K562 (cell line): ENCODE measurements around the gene MFAP3. TPM values are rescaled to one million over a fixed set of nuclear protein-coding genes. Genes with fewer than 3 reads are reported as not detected.

ENCODE experiments used
- ATAC-seq: fragments of 200-7000 bp; cut with Tn5 transposase; 3 replicates; pipeline ENCODE4 v1.9.1; 2020; ENCODE audit warnings: moderate library complexity
- BruUV-seq: library from RNA; stranded (reverse); fragments of 400-500 nt; replicated peaks from 2 replicates; lab custom pipeline; 2021; lab: Mats Ljungman, UMichigan
- CTCF ChIA-PET: fragments of 300-600 bp; formaldehyde crosslinking; extraction: SDS; loops from one replicate; lab custom pipeline; 2021; ENCODE audit warnings: low intra/inter-chr PET ratio; lab: Yijun Ruan, JAX
- POLR2A ChIA-PET: fragments of 300-600, 350-650 bp; sonication (Branson Sonifier 250); formaldehyde crosslinking; extraction: SDS; loops from one replicate; lab custom pipeline; 2021; ENCODE audit warnings: antibody characterized with exemption, inconsistent platforms; lab: Yijun Ruan, JAX
- DNase-seq, 4 experiments: peaks; one replicate each; pipeline versions ENCODE4 v3.0.0 to v3.0.0-alpha.2; 2011 to 2018; ENCODE audit warnings: low spot score in 3 of 4, mixed read lengths in 3 of 4; ENCODE audit errors: extremely low read depth in 1 of 4
- FAIRE-seq: peaks from 2 replicates; lab custom pipeline; 2011; peaks lifted over from hg19 to GRCh38; lab: Jason Lieb, UNC
- H2AFZ ChIP-seq: 2 replicates; pipeline ENCODE4 v1.6.0; 2011; ENCODE audit warnings: low read depth, low read length, control low read depth, inconsistent platforms
- H3K27ac ChIP-seq: fragments of 200-600 bp; 3 replicates; pipeline ENCODE4 v1.8.0; 2011; ENCODE audit warnings: low read depth, mild to moderate bottlenecking, control low read depth, inconsistent platforms, low read length, moderate library complexity, mixed read lengths; ENCODE audit errors: extremely low read depth
- H3K27me3 ChIP-seq, 2 experiments: fragments of 300-600 bp in 1 of 2; 2 replicates in 1 of 2; 3 replicates in 1 of 2; pipeline versions ENCODE4 v1.6.0 to v1.8.0; 2011; ENCODE audit warnings: inconsistent platforms in 2 of 2, low read length in 2 of 2, mild to moderate bottlenecking in 1 of 2, mixed read lengths in 1 of 2, moderate library complexity in 1 of 2; ENCODE audit not compliant: control insufficient read depth in 2 of 2, insufficient read depth in 2 of 2
- H3K36me3 ChIP-seq: fragments of 300-600 bp; 3 replicates; pipeline ENCODE4 v1.8.0; 2011; ENCODE audit warnings: mild to moderate bottlenecking, low read length, inconsistent platforms; ENCODE audit not compliant: control insufficient read depth, insufficient read depth
- H3K4me1 ChIP-seq, 2 experiments: fragments of 200-600 bp in 1 of 2; replicated peaks in 1 of 2; 2 replicates in 1 of 2; 3 replicates in 1 of 2; pipeline versions ENCODE4 v1.5.1 to v1.8.0; 2011; ENCODE audit warnings: inconsistent platforms in 2 of 2, low read length in 2 of 2, mild to moderate bottlenecking in 1 of 2, mixed read lengths in 1 of 2, moderate library complexity in 1 of 2; ENCODE audit not compliant: control insufficient read depth in 2 of 2, insufficient read depth in 2 of 2
- H3K4me2 ChIP-seq: 2 replicates; pipeline ENCODE4 v1.6.1; 2011; ENCODE audit warnings: low read length, control low read depth, inconsistent platforms, mixed read lengths; ENCODE audit not compliant: insufficient read depth
- H3K4me3 ChIP-seq: fragments of 200-600 bp; sonication (generic), shearing (Covaris generic); 2 replicates; pipeline ENCODE4 v1.5.1; 2016; ENCODE audit warnings: control low read depth, inconsistent platforms
- H3K79me2 ChIP-seq: fragments of 200-600 bp; 3 replicates; pipeline ENCODE4 v1.8.0; 2011; ENCODE audit warnings: low read length, inconsistent platforms; ENCODE audit not compliant: control insufficient read depth, insufficient read depth
- H3K9ac ChIP-seq, 2 experiments: 2 replicates each; pipeline versions ENCODE4 v1.6.0 to v1.6.1; 2011; ENCODE audit warnings: low read depth in 2 of 2, low read length in 2 of 2, control low read depth in 1 of 2, inconsistent platforms in 1 of 2, mild to moderate bottlenecking in 1 of 2, mixed read lengths in 1 of 2; ENCODE audit not compliant: insufficient read depth in 1 of 2
- H3K9me1 ChIP-seq: one replicate; pipeline ENCODE4 v1.6.0; 2011; ENCODE audit warnings: inconsistent platforms, mild to moderate bottlenecking, low read length, moderate library complexity; ENCODE audit not compliant: control insufficient read depth, insufficient read depth
- H3K9me3 ChIP-seq: replicated peaks from 2 replicates; pipeline ENCODE4 v1.5.1; 2011; ENCODE audit warnings: low read depth, low read length, inconsistent platforms; ENCODE audit not compliant: control insufficient read depth, insufficient read depth
- H4K20me1 ChIP-seq: replicated peaks from 2 replicates; pipeline ENCODE4 v1.6.1; 2011; ENCODE audit warnings: low read length, inconsistent platforms, mixed read lengths; ENCODE audit not compliant: control insufficient read depth, insufficient read depth
- CEBPB ChIP-seq: fragments of 450-650 bp; IDR thresholded peaks from 2 replicates; pipeline ENCODE4 v1.6.1; 2016; ENCODE audit warnings: missing genetic modification characterization, missing compliant biosample characterization
- CHD2 ChIP-seq: IDR thresholded peaks from 2 replicates; pipeline ENCODE4 v1.6.1; 2011; ENCODE audit warnings: low read depth, low read length
- HNRNPLL ChIP-seq: fragments of 200-400 bp; formaldehyde crosslinking; IDR thresholded peaks from 2 replicates; pipeline ENCODE4 v1.6.1; 2017; ENCODE audit warnings: low read length, low read depth, mild to moderate bottlenecking; ENCODE audit not compliant: poor library complexity, severe bottlenecking
- SMARCE1 ChIP-seq: fragments of 450-650 bp; IDR thresholded peaks from 2 replicates; pipeline ENCODE4 v1.7.1; 2016; ENCODE audit warnings: mild to moderate bottlenecking
- ZBTB12 ChIP-seq: fragments of 250-450 bp; sonication (Bioruptor Pico); IDR thresholded peaks from 2 replicates; pipeline ENCODE4 v1.4.0; 2020
- ZEB2 ChIP-seq: fragments of 450-650 bp; IDR thresholded peaks from 2 replicates; pipeline ENCODE4 v1.6.1; 2016
- WGBS: fragments of 100-300 bp; shearing (Covaris generic); methylation state at CpG from one replicate; pipeline ENCODE4 v1.1.6; 2016; ENCODE audit warnings: low coverage, mixed read lengths; ENCODE audit not compliant: insufficient coverage; ENCODE audit errors: missing lambda C conversion rate; 5-methylcytosine and 5-hydroxymethylcytosine counted together
- in situ Hi-C: fragments of 300-500 bp; cut with MboI; formaldehyde crosslinking; loops from 4 replicates; pipeline ENCODE4 v1.15.0; 2018; ENCODE audit warnings: inconsistent platforms, mixed read lengths
- intact Hi-C: fragments of 100-400 bp; cut with micrococcal nuclease; formaldehyde crosslinking; loops from 2 replicates; pipeline ENCODE4 v1.14.2; 2022
- polyA plus RNA-seq, 8 experiments: library from polyadenylated mRNA; depleted of rRNA in 4 of 8; stranded (reverse) in 5 of 8; unstranded in 3 of 8; fragments of >200 nt; fragmentation: Nextera tagmentation in 2 of 8; fragmentation: Illumina TruSeq in 1 of 8; extraction: Ambion mirVana in 2 of 8; extraction: Trizol in 1 of 8; gene quantifications; 2 replicates each; pipeline versions ENCODE4 v1.2.1 to v1.2.3, GENCODE V29; 2011 to 2014; ENCODE audit warnings: inconsistent platforms in 1 of 8, missing spikeins in 1 of 8
- total RNA-seq, 7 experiments: library from RNA; depleted of rRNA in 6 of 7; stranded (reverse); fragments of >200 nt in 6 of 7; fragmentation: Illumina TruSeq in 2 of 7; extraction: Trizol in 2 of 7; gene quantifications; 2 replicates each; pipeline versions ENCODE4 v1.2.1 to v1.2.3, GENCODE V29; 2011 to 2021; ENCODE audit warnings: low replicate concordance in 1 of 7
- TF ChIP-seq, protein P1 (sequence below): sonication (generic); formaldehyde crosslinking; IDR thresholded peaks from 2 replicates; pipeline ENCODE4 v1.8.0; 2023; ENCODE audit warnings: missing genetic modification reagents, mild to moderate bottlenecking, borderline replicate concordance

MFAP3 gene
- total and polyA plus RNA-seq, 9 of the 15 experiments (the other 6 are each of a cell fraction or from before 2014, with no cell fraction given): 9.5 to 39.1 (median 20.7) TPM

DNA sequence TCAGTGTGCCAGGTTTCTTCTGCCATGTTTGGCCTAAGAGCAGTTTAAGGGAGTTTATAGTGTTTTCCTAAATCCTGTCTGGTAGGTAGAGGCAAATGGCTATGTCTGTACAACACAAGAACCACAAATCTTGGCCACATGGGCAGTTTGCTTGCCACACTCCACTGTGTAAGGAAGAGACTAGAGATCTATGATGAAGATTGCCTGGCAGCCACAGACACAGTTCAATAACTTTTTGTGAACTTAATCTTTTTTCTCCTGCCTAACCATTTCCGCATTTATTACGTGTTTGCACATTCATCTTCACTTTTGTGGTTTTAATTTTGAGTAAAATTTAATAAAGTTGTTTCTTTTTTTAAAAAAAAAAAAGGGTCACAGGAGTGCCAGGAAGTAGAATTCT lies 5.8 kb downstream of the MFAP3 start:
- FAIRE-seq: no peak
- Histone ChIP-seq H3K36me3 (peaks cover 22% of the 10 kb centered on the region; the same call in 1 of the 3 replicates), H4K20me1 (peaks cover 6% of the 10 kb centered on the region; the same call in 1 of the 2 replicates), H3K9me1 (no peaks in the 10 kb centered on the region), H3K27ac (no peak overlapping the region), H3K4me3 (no peak overlapping the region), H3K9me3 (no peaks in the 10 kb centered on the region), H2AFZ (no peak overlapping the region), H3K4me1 (no peaks in the 10 kb centered on the region)
- TF ChIP-seq SMARCE1 (no peak), CHD2 (no peak), CEBPB (tag) (no peak), ZBTB12 (no peak), HNRNPLL (no peak), ZEB2 (no peak)
- TF ChIP-seq, protein P1, sequence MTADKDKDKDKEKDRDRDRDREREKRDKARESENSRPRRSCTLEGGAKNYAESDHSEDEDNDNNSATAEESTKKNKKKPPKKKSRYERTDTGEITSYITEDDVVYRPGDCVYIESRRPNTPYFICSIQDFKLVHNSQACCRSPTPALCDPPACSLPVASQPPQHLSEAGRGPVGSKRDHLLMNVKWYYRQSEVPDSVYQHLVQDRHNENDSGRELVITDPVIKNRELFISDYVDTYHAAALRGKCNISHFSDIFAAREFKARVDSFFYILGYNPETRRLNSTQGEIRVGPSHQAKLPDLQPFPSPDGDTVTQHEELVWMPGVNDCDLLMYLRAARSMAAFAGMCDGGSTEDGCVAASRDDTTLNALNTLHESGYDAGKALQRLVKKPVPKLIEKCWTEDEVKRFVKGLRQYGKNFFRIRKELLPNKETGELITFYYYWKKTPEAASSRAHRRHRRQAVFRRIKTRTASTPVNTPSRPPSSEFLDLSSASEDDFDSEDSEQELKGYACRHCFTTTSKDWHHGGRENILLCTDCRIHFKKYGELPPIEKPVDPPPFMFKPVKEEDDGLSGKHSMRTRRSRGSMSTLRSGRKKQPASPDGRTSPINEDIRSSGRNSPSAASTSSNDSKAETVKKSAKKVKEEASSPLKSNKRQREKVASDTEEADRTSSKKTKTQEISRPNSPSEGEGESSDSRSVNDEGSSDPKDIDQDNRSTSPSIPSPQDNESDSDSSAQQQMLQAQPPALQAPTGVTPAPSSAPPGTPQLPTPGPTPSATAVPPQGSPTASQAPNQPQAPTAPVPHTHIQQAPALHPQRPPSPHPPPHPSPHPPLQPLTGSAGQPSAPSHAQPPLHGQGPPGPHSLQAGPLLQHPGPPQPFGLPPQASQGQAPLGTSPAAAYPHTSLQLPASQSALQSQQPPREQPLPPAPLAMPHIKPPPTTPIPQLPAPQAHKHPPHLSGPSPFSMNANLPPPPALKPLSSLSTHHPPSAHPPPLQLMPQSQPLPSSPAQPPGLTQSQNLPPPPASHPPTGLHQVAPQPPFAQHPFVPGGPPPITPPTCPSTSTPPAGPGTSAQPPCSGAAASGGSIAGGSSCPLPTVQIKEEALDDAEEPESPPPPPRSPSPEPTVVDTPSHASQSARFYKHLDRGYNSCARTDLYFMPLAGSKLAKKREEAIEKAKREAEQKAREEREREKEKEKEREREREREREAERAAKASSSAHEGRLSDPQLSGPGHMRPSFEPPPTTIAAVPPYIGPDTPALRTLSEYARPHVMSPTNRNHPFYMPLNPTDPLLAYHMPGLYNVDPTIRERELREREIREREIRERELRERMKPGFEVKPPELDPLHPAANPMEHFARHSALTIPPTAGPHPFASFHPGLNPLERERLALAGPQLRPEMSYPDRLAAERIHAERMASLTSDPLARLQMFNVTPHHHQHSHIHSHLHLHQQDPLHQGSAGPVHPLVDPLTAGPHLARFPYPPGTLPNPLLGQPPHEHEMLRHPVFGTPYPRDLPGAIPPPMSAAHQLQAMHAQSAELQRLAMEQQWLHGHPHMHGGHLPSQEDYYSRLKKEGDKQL (CRISPR knock-in tag): no peak
- TF ChIP-seq, all 486 proteins: peak for 0
- CTCF ChIA-PET: no interaction called here
- in situ Hi-C loops (no loop called here), intact Hi-C loops (no loop called here)
- DNase-seq (no peak), ATAC-seq (no peak)
- Histone ChIP-seq H3K4me2 (no peak overlapping the region), H3K79me2 (peaks cover 28% of the 10 kb centered on the region), H3K9ac (no peak overlapping the region), H3K27me3 (no peaks in the 10 kb centered on the region)
- 100% methylated on average over 2 of the region's 2 CpGs for WGBS
- POLR2A ChIA-PET: no interaction called here
- no TSS peak for BruUV-seq
